ENCODE data around the gene FGF5.

DNA sequence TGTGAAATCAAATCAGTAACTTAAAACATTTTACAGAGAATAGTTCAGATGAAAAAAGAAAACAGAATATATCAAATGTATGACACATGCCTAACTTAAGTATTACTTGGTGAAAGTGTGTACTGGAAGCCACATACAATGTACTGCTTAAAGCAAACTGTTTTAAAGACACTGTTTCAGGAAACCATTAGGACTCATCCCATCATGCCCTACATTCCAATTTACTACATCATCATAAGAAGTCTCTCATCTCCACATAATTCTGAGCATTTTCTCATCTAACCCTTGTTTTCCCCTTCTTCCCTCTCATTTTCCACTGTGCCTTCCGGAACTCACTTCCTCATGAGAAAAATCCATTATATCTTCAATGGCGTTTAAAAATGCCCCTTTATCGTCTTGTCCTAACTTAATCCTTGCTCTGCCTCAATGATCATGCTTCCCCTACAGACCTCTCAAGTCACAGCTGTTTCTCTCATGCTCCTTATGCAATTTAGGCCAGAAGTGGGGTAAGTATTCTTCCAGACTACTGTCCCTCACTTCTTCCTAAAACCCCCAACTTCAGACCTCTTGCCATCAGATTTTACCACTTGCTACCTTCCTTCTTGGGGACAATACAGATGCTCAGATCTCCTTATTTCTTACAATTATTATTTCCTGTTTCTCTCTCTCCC, 26.8 kb upstream of the FGF5 start:
- TF ChIP-seq MYB (IDR thresholded peaks at IDR 0.05; ENCODE audit: borderline replicate concordance, low read depth, low read length), result no peak
- TF ChIP-seq CBX3 (IDR thresholded peaks at IDR 0.05; ENCODE audit: borderline replicate concordance, low read depth), result no peak
- TF ChIP-seq RAD51 (IDR thresholded peaks at IDR 0.05), result no peak
- no peak for TF ChIP-seq USF1 (IDR thresholded peaks at IDR 0.05; ENCODE audit: borderline replicate concordance, extremely low read length, insufficient read depth, low read depth, low read length)
- no peak for TF ChIP-seq SREBF1 (IDR thresholded peaks at IDR 0.05; ENCODE audit: low read length)
- TF ChIP-seq POLR2AphosphoS5 (IDR thresholded peaks at IDR 0.05; ENCODE audit: low read length), result no peak
- TF ChIP-seq ATF7 (IDR thresholded peaks at IDR 0.05; ENCODE audit: low read depth), result no peak
- TF ChIP-seq NBN (IDR thresholded peaks at IDR 0.05), result no peak
- TF ChIP-seq RAD21 (IDR thresholded peaks at IDR 0.05; ENCODE audit: insufficient read depth, low read depth, low read length), result no peak
- TF ChIP-seq ZBTB33 (IDR thresholded peaks at IDR 0.05), result no peak
- TF ChIP-seq FOXK2 (IDR thresholded peaks at IDR 0.05), result no peak
